GM19099 (cell line): ENCODE measurements around the gene SNRNP40.

ENCODE experiments used
- POLR2A ChIP-seq: IDR thresholded peaks from 3 replicates; pipeline ENCODE4 v1.6.1; 2011; ENCODE audit warnings: low read depth; ENCODE audit not compliant: insufficient read length; ENCODE audit errors: extremely low read depth

Gene SNRNP40

DNA sequence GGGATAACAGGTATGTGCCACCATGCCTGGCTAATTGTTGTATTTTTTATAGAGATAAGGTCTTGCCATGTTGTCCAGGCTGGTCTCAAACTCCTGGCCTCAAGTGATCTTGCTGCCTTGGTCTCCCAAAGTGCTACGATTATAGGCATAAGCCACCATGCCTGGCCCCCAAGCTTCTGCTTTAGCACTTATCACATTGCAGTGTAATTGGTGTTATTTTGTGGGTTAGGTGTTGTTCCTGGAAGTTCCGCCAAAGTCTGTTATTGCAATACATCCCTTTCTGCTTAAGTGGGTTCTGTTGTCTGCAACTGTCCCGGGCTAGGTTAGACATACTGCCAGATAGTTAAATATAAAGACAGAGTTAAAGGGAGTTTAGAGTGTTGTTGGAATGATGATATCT lies 3.6 kb upstream of the SNRNP40 start:
- TF ChIP-seq POLR2A, result no peak

DNA sequence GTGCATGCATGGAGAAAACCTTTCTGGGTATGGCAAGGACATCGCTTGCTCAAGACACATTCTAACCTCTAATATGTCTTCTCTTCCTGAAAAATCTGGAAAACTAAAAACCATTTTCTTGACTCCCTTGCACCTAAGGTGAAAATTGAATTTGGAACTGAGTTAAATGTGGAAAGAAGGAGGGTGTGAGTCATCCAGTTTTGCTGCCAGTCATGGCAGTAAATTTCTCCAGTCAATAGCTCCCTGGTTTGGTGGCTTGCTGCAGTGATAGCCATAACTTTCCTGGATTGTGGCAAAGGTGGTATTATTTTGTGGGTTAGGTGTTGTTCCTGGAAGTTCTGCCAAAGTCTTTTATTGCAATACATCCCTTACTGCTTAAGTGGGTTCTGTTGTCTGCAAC lies 2.8 kb upstream of the SNRNP40 start:
- TF ChIP-seq POLR2A, result no peak

DNA sequence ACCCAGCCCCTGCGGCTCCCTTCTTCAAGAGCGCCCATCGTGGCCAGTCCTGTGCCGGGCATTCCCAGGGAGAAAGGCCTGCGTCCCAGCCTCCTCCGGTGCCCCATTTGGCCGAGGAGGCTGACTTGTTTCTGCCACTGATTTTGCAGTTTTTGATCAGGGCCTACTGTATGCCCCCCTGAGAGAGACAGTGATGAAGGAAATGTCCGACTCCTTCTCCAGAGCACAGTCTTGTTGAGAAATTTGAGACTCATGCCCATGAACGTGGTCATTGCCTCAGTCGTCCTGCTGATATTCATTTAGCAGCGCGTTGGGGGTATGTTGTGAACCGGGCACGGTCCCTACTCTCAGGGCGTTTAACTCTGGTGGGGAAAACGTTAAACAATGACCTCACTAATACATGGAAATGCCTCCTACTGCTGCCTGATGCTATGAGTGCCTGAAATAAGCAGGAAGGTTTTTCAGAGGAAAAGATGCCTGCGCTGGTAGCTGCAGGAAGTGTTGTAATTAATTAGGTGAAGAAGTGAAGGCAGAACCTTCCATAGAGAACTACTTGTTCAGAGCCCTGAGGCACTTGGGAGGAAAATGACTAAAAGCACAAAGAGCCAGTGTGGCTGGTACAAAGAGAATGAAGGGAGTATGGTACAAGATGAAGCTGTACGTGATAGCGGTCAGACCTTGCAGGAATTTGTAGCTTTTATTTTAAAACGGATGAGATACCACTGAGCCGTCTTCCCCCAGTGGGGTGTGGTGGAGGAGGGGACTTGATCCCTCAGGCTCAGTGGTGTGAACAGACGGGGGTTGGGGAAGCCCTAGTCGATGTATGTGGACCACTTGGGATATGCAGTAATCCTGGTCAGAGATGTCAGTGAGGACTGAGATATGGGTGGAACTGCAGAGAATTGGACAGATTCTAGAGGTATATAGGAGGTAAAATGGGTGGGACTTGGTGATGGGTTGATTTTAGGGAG lies 974 bp upstream of the SNRNP40 start:
- TF ChIP-seq POLR2A, result no peak

DNA sequence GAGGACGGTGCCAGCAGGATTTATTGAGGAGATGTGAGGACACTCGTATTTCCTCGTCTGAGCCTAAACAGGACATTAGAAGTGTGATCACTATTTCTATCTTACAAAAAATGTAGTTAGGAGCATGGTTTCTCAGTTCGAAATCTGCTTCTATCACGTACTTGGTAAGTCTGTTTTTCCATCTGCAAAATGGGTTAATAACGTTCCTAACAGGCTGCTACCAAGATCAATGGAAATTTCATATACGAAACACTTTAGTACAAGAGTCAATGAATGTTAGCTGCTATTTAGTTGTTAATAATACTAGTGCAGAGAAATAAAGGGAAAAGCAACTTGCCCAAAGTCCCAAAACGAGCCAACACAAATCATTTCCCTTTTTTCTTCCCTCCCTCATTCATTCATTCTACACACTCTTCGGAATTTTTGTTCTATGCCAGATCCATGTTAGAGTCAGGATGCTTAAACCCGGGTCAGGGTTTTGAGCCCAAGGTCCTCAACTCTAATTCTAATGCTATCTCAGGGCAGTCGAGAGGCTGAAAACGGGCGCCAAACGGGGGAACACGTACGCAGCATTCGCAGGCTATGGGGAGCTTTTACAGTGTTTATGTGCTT lies 608 bp downstream of the SNRNP40 start:
- no peak for TF ChIP-seq POLR2A

DNA sequence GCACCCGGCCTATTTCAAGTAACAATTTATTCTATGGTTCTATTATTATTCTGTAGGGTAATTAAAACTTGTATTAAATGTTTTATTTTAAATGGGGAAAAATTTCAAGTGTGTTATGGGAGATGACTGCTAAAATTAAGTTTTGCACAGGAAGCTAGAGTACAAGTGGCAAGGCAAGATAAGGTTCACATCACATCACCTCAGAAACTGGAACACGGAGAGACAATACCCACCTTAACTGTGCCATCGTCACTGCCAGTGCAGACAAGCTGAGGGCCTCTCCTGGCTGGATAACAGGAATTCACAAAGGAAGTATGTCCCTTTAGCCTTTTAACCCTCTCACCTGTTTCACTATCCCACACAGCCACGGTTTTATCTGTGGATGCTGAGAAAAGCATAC lies 7.6 kb downstream of the SNRNP40 start:
- no peak for TF ChIP-seq POLR2A

DNA sequence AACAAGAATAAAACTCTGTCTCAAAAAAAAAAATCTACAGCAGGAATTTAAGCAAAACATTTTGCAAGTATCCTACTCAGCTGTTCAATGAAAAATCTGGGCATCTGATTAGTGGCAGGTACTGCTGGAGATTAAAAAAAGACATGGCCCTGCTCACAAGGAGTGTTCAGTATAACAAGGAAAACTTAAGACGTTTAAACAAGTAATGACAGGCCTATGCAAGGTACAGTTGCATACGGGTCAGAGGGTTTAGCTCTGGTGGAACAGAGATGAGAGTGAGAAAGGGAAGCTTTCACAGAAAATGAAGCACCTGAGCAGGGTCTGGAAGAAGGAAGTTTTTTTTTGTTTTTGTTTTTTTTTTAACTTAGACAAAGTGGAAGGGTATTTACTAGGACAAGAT lies 23.0 kb downstream of the SNRNP40 start:
- no peak for TF ChIP-seq POLR2A

DNA sequence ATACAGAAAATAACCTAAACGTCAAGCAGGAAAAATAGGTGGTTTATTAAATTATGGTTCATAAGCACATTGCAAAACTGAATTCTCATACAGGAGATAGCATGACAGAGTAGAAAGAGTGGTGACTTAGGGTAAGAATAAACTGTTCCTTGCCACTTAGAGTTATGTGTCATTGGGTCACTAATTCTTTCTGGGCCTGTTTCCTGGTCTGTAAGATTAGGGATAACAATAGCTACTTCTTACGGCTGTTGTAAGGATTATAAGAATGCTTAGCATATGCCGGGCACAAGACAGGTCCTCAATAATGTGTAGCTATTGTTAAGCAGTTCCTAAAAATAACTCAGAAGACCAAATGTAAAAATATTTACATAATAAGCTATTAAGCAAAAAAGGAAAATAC lies 24.2 kb downstream of the SNRNP40 start:
- TF ChIP-seq POLR2A, result no peak

DNA sequence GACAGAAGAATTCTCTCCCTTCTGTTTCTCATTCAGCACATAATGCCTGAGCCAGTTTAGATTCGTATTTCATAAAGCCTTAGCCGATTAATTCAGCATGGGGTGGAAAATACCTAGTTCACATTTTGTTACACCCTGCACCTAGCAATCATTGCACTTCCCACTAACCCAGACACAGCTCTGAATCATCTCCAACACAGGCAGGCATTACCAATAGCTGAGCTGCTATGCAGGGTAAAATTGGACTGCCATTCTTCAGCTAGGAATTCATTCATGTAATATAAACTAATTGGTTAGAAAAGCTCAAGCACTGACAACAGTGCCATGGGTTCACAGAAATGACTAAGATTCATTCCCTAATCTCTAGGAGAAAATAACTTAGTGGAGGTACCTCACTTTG lies 30.0 kb downstream of the SNRNP40 start:
- no peak for TF ChIP-seq POLR2A

DNA sequence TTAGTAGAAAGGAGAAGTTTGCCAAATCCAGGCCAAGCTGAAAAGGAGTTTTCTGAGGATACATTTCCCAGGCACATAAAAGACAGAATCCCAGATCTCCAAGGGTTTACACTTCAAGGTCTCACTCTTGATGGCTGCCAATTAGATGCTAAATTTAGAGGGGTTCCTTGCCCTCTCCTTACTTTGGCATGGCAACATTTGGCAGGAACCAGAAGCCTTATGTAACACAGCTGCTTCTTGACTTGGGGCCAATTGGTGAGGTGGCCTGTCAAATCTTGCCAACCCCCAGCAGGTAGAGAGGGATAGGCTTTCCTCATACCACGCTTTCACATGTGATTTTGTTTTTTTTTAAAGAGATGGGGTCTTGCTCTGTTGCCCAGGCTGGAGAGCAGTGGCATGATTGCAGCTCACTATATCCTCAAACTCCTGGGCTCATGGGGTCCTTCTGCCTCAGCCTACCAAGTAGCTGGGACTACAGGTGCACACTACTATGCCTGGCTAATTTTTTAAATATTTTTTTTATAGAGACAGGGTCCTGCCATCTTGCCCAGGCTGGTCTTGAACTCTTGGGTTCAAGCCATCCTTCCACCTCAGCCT lies 31.7 kb downstream of the SNRNP40 start:
- TF ChIP-seq POLR2A, result no peak

DNA sequence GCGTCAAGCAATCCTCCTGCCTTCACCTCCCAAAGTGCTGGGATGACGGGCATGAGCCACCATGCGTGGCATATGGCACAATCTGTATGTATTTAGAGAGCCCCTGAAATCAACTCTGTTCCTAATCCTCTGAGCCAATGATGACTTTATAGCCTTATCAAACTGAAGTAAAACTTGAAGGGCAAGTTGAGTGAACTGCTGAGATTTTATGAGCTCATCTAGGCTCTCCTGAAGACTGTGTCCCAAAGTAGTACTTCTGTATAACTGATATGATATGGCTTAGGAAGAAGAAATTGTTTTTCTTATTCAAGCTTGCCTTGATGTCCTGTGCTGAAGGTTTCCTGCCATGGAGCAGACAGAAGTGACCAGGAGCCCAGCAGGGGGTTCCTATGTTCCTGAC lies 33.2 kb downstream of the SNRNP40 start:
- TF ChIP-seq POLR2A, result no peak

DNA sequence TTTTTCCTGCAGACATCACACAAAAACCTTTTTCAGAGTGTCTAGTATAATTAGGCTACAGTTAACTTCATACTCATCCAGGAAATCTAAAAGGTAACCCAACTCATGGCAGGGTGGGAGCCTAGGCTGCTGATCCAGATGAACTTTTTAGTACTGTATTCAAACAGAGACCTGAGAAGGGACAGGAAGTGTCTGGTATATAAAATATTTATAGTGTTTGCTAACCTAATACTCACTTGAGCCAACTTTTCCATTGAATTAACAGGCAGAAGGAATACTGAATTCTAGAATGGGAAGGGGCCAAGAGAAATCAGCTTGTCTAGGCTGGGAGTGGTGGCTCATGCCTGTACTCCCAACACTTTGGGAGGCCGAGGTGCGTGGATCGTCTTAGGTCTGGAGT lies 34.7 kb downstream of the SNRNP40 start:
- TF ChIP-seq POLR2A, result no peak

DNA sequence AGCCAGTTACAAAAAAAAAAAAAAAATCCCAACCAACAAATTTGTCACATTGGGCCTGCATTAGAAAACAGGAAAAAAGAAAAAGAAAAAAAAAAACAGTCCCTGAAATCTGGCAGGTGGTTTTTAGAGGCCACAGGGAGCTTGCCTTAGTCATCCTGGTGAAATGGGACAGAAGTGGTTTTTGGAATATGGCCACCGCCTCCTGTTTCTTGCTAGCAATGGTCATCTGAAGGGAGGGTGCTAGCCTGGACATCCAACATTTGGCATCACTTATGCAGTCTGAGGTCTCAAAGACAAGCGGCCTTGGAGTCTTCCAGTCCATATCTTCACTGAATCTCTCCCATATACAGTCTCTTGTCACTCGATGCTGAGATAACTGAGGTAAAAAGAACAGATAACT lies 36.8 kb downstream of the SNRNP40 start:
- TF ChIP-seq POLR2A, result no peak

DNA sequence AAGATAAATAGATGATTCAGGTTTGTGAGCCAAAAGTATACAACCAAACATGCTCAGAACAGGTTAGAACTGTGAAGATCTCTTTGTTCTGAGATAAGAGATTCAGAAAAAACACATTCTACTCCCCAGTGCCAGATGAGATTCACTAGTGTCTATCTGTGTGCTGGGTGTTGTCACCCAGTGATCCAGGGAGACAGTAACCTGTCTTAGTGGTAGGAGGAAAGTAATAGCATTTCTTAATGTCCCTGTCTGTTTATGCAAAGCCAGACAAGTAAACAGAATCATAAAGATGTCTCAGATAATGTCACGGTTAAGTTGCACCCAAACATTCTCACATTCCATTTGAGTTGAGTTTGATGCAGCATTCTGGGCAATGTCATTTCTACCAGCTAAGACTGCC lies 38.0 kb downstream of the SNRNP40 start:
- no peak for TF ChIP-seq POLR2A

DNA sequence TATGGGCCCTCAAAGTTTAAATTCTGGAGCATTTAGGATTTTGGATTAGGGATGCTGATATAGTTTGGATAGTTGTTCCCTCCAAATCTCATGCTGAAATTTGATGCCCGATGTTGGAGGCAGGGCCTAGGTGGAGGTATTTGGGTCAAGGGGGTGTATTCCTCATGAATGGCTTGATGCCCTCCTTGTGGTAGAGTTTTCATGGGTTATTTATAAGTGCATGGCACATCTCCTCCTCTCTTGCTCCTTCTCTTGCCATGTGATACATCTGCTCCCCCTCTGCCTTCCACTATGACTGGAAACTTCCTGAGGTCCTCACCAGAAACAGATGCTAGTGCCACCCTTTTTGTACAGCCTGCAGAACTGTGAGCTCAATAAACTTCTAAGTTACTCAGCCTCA lies 39.4 kb downstream of the SNRNP40 start:
- no peak for TF ChIP-seq POLR2A

DNA sequence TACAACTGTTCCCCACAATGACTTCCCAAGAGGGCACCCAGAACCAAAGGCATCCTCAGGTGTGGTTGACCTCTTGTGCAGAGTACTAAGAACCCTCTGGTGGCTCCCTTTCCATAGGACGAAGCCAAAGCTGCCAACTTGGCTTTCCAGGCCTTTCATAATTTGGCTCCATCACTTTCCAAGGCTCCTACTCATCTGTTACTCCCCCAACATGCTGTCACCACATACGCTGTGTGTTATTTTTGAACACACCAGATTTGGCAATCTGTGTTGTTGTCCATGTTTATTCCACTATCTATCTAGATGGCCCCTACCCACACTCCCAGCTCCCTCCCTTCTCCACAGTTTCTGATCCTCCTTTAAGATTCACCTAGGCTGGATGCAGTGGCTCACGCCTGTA lies 46.7 kb downstream of the SNRNP40 start:
- no peak for TF ChIP-seq POLR2A

DNA sequence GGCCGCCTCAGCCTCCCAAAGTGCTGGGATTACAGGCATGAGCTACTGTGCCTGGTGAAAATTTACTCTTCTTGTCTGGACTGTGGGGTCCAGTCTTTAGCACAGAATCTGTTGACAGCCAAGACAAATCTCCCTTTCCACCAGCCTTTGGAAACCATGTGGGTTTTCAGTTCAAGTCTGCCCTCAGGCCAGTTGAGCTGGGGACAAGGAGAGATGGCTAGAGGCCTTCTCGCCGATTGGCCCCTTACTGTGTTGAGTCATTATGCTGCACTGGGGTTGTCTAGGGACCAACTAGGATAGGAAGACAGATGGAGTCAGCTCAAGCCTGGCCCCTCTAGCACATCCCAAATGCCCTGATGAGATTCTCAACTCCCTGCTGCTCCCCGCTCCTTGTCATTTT lies 48.3 kb downstream of the SNRNP40 start:
- no peak for TF ChIP-seq POLR2A

DNA sequence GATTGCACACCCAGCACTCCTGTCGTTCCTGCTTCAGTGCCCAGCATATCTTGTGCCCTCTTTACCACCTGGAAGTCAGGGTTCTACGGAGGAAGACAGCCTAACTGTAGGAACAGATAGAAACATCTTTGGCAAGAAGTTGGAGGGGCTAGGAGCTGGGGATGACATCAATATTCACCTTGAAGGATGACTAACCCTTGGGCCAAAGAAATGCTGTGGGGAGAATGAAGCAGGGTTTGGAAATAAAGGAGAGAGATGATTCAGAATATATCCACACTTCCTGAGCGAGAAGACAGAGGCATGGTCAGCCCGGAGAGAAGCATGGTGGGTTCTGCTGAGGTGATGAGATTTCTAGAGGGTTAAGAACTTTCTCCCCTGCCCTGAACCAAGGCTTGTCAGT lies 52.3 kb downstream of the SNRNP40 start:
- TF ChIP-seq POLR2A, result no peak
